ENCODE results near the gene HECTD3.
"Not testable (repeated sequence)": the region's sequence is repeated elsewhere in the genome, so short reads cannot be mapped to it uniquely, and the experiment has no call there.

The HECTD3 gene

DNA sequence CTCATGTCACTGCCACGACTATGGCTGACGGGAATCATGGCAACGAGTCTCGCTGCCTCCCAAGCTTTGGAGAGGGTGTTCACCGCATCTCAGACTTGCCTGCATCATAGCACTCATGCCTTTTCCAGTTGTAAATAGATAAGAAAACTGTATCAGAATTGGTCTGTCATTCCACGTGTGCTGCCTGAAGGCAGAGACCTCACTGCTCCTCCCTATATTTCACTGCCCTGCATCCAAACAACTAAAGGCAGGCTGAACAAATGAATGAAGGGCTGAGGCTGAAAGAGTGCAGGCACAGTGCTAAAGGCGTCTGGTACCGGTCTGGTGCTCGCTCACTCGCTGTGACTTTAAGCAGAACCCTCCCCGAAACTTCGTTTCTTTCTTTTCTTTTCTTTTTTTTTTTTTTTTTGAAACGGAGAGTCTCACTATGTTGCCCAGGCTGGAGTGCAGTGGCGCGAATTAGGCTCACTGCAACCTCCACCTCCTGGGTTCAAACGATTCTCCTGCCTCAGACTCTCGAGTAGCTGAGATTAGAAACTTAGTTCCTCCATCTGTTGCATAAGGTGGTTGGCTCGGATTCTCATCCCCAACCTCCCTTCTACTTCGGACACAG is 25.3 kb downstream of the HECTD3 start:
- no peak for DNase-seq

DNA sequence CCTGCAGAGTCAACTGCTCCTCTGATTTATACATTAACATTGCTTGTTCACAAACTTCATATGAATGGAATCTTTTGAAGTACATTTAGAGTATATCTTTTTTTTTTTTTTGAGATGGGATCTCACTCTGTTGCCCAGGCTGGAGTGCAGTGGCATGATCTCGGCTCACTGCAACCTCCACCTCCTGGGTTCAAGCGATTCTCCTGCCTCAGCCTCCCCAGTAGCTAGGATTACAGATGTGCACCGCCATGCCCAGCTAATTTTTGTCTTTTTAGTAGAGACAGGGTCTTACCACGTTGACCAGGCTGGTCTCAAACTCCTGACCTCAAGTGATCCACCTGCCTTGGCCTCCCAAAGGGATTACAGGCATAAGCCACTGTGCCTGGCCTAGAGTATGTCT is 33.8 kb downstream of the HECTD3 start:
- not testable (repeated sequence) for DNase-seq

DNA sequence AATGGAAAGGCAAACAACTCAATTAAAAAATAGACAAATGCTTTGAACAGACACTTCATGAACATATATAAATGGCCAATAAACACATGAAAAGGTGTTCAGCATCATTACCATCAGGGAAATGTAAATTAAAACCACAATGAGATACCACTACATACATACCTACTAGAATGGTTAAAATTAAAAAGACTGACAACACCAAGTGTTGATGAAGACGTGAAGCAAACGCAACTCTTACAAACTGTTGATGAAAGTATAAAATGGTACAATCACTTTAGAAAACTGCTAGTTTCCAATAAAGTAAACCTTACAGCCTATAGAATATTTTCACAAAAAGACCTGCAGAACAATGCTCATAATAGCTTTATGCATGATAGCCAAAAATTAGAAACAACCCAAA is 34.9 kb downstream of the HECTD3 start:
- no peak for DNase-seq

DNA sequence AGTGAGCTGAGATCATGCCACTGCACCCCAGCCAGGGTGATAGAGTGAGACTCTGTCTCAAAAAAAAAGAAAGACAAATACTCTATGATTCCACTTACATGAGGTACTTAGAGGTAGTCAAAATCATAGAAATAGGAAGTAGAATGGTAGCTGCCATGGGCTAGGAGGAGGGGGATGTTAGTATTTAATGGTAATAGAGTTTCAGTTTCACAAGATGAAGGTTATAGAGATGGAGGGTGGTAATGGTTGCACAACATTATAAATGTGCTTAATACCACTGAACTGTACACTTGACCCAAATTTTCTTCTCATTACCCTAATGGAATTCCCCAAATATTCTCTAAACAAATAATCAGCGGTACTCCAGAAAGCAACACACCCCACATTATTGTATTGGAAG is 37.5 kb downstream of the HECTD3 start:
- no peak for DNase-seq

DNA sequence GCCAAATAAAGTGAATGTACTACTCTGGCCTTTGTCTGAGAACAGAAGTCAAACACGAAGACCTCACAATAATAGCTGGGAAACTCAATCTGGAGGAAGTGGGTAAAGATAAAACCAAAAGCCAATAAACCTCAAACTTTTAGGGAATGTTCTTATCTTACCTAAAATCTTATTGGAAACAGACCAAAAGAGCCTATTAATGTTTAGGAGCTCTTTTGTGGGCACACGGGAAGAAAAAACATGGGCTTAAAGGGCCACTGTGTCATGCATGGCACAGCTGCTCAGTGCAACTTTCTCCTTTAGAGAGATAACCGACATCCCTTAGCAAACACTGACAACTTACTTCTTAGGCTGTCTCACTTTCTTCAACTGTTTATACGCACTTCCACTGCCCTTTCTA is 40.8 kb downstream of the HECTD3 start:
- no peak for DNase-seq

DNA sequence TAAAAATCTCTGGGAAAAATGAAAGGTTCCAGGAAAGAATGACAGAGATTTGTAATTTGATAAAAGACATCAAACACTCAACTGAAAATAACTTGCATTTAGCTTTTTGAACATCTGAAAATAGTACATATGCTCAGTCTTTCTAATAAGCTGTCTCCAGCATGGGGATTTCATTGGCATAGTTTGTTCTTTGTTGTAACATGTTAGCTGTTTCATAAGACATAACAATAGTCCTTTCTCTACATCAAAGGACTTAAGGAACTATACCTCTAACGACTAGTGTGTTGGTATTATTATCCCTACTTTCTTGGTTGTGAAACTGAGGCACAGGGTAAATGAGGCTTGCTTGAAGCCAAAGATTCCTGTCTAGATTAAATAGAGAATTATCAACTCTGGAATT is 46.7 kb downstream of the HECTD3 start:
- no peak for DNase-seq

DNA sequence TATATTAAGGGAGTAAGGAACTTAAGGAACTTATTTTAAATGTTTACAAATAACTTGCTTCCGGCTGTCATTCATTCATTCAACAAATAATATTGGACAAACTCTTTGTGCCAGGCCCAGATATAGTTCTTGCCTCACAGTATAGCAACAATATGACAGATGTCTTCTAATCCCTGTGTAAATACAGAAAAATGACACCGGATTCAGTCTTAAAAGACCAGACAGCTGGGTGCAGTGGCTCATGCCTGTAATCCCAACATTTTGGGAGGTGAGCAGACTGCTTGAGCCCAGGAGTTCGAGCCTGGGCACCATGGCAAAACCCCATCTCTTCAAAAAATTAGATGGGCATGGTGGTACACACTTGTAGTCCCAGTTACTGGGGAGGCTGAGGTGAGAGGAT is 48.4 kb downstream of the HECTD3 start:
- no peak for DNase-seq

DNA sequence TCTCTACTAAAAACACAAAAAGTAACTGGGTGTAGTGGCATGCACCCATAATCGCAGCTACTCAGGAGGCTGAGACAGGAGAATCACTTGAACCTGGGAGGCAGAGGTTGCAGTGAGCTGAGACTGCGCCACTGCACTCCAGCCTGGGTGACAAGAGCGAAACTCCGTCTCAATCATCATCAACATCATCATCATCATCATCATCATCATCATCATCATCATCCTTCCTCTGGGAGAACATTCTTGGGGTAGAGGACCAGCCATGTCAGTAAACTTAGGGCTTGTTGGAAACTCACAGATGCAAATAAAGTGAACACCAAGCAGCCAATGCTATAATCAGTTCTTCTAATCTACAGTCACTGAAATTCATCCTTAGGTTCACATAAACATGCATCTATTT is 49.1 kb downstream of the HECTD3 start:
- DNase-seq = not testable (repeated sequence)

DNA sequence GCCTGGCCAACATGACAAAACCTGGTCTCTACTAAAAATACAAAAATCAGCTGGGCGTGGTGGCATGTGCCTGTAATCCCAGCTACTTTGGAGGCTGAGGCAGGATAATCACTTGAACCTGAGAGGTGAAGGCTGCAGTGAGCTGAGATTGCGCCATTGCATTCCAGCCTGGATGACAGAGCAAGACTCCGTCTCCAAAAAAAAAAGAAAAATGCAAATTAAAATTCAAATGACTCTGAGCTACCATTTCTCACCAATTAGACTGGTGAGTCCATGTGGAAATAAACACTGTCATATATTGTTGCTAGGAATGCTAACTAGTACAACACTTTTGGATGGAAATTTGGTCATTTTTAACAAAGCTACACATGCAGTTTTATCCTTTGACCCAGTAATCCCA is 53.6 kb downstream of the HECTD3 start:
- not testable (repeated sequence) for DNase-seq

DNA sequence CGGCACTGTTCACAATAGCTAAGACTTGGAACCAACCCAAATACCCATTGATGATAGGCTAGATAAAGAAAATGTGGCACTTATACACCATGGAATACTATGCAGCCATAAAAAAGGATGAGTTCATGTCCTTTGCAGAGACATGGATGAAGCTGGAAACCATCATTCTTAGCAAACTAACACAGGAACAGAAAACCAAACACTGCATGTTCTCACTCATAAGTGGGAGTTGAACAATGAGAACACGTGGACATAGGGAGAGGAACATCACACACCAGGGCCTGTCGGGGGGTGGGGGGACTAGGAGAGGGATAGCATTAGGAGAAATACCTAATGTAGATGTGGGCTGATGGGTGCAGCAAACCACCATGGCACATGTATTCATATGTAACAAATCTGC is 55.0 kb downstream of the HECTD3 start:
- not testable (repeated sequence) for DNase-seq

Measured in hippocampal formation (tissue), 2 donors.